H1 (cell line): ENCODE measurements around the gene OR4K15. TPM values are rescaled to one million over a fixed set of nuclear protein-coding genes. Genes with fewer than 3 reads are reported as not detected.

Experiments used
- CTCF ChIA-PET: fragments of 300-600 bp; sonication (Branson Sonifier 250); formaldehyde crosslinking; loops from one replicate; lab custom pipeline; 2021; ENCODE audit not compliant: partially characterized antibody; lab: Charles Lee
- POLR2A ChIA-PET: fragments of 300-600 bp; sonication (Branson Sonifier 250); formaldehyde crosslinking; loops from one replicate; lab custom pipeline; 2021; ENCODE audit warnings: inconsistent platforms; ENCODE audit not compliant: partially characterized antibody; lab: Charles Lee
- DNase-seq, 2 experiments: peaks; one replicate each; pipeline versions ENCODE4 v3.0.0 to v3.0.0-alpha.2; 2010 to 2022; ENCODE audit warnings: low spot score in 2 of 2, low read depth in 1 of 2, mixed read lengths in 1 of 2
- FAIRE-seq: peaks from 2 replicates; lab custom pipeline; 2011; peaks lifted over from hg19 to GRCh38; lab: Jason Lieb, UNC
- H2AFZ ChIP-seq: 2 replicates; pipeline ENCODE4 v1.8.1; 2012; ENCODE audit warnings: low read length, inconsistent platforms
- H2AK5ac ChIP-seq: 2 replicates; pipeline ENCODE4 v1.6.1; 2013; ENCODE audit warnings: low read depth, low read length
- H2BK120ac ChIP-seq: replicated peaks from 2 replicates; pipeline ENCODE3; 2013; ENCODE audit warnings: low read depth, low read length, inconsistent platforms
- H2BK12ac ChIP-seq: 2 replicates; pipeline ENCODE4 v1.6.1; 2013; ENCODE audit warnings: low read depth, low read length
- H2BK15ac ChIP-seq: 2 replicates; pipeline ENCODE4 v1.6.1; 2013; ENCODE audit warnings: low read length
- H2BK20ac ChIP-seq: 2 replicates; pipeline ENCODE4 v1.6.1; 2013; ENCODE audit warnings: low read length
- H2BK5ac ChIP-seq: 2 replicates; pipeline ENCODE4 v1.6.1; 2013; ENCODE audit warnings: low read depth, low read length
- H3K14ac ChIP-seq: 2 replicates; pipeline ENCODE4 v1.6.1; 2013; ENCODE audit warnings: inconsistent platforms; ENCODE audit not compliant: insufficient read length
- H3K18ac ChIP-seq: 2 replicates; pipeline ENCODE4 v1.6.1; 2013; ENCODE audit warnings: low read length; ENCODE audit errors: extremely low read depth
- H3K23ac ChIP-seq: 2 replicates; pipeline ENCODE4 v1.6.1; 2013; ENCODE audit warnings: inconsistent platforms; ENCODE audit not compliant: insufficient read length
- H3K23me2 ChIP-seq: 2 replicates; pipeline ENCODE4 v1.6.1; 2013; ENCODE audit warnings: low read depth, low read length
- H3K27ac ChIP-seq: 2 replicates; pipeline ENCODE4 v1.6.1; 2011; ENCODE audit warnings: low read depth, low read length, inconsistent platforms
- H3K27me3 ChIP-seq, 4 experiments: replicated peaks in 1 of 4; 1 replicate in 1 of 4; 2 replicates in 3 of 4; pipeline versions ENCODE4 v1.6.1 to v1.8.1; 2011 to 2013; ENCODE audit warnings: low read length in 3 of 4, mild to moderate bottlenecking in 3 of 4, inconsistent platforms in 2 of 4, mixed read lengths in 2 of 4, moderate library complexity in 1 of 4; ENCODE audit not compliant: control insufficient read depth in 3 of 4, insufficient read depth in 3 of 4; ENCODE audit errors: extremely low read depth in 1 of 4
- H3K36me3 ChIP-seq, 4 experiments: 2 replicates each; pipeline versions ENCODE4 v1.6.1 to v1.8.1; 2011 to 2013; ENCODE audit warnings: mild to moderate bottlenecking in 4 of 4, low read length in 3 of 4, moderate library complexity in 2 of 4, control low read depth in 1 of 4, inconsistent platforms in 1 of 4; ENCODE audit not compliant: insufficient read depth in 4 of 4, control insufficient read depth in 2 of 4
- H3K4ac ChIP-seq: replicated peaks from 2 replicates; pipeline ENCODE3; 2013; ENCODE audit warnings: low read length, low read depth, mixed read lengths, inconsistent platforms; ENCODE audit not compliant: insufficient read length
- H3K4me1 ChIP-seq, 4 experiments: replicated peaks in 1 of 4; 1 replicate in 1 of 4; 2 replicates in 3 of 4; pipeline versions ENCODE4 v1.6.1 to v1.8.1; 2011 to 2013; ENCODE audit warnings: low read length in 3 of 4, inconsistent platforms in 2 of 4, mixed read lengths in 1 of 4; ENCODE audit not compliant: insufficient read depth in 4 of 4, control insufficient read depth in 3 of 4
- H3K4me2 ChIP-seq, 2 experiments: 2 replicates each; pipeline versions ENCODE4 v1.6.1 to v1.8.1; 2011 to 2013; ENCODE audit warnings: low read depth in 2 of 2, low read length in 2 of 2, control low read depth in 1 of 2, inconsistent platforms in 1 of 2, mild to moderate bottlenecking in 1 of 2; ENCODE audit not compliant: insufficient read depth in 1 of 2
- H3K4me3 ChIP-seq, 4 experiments: fragments of 200-600, 300-600 bp in 1 of 4; sonication (generic), shearing (Covaris generic), sonication (Bioruptor Twin) in 1 of 4; 2 replicates each; pipeline versions ENCODE4 v1.5.1 to v1.8.1; 2011 to 2016; ENCODE audit warnings: low read length in 4 of 4, low read depth in 3 of 4, control low read depth in 2 of 4, inconsistent platforms in 2 of 4, mild to moderate bottlenecking in 2 of 4, mixed read lengths in 1 of 4, moderate library complexity in 1 of 4; ENCODE audit not compliant: insufficient read depth in 2 of 4; ENCODE audit errors: extremely low read depth in 1 of 4
- H3K56ac ChIP-seq: replicated peaks from 2 replicates; pipeline ENCODE3; 2013; ENCODE audit warnings: low read depth, mild to moderate bottlenecking, mixed read lengths, low read length, inconsistent platforms; ENCODE audit not compliant: insufficient read length
- H3K79me1 ChIP-seq: 2 replicates; pipeline ENCODE4 v1.6.1; 2013; ENCODE audit warnings: low read depth, low read length, control low read depth
- H3K79me2 ChIP-seq, 2 experiments: 2 replicates each; pipeline versions ENCODE4 v1.6.1 to v1.8.1; 2012 to 2013; ENCODE audit warnings: low read length in 2 of 2, mild to moderate bottlenecking in 2 of 2, inconsistent platforms in 1 of 2; ENCODE audit not compliant: insufficient read depth in 2 of 2, control insufficient read depth in 1 of 2
- H3K9ac ChIP-seq, 4 experiments: replicated peaks in 1 of 4; 1 replicate in 1 of 4; 2 replicates in 3 of 4; pipeline versions ENCODE4 v1.6.1 to v1.8.1; 2011 to 2013; ENCODE audit warnings: low read depth in 3 of 4, low read length in 3 of 4, control low read depth in 2 of 4, mild to moderate bottlenecking in 2 of 4, moderate library complexity in 2 of 4, inconsistent platforms in 1 of 4; ENCODE audit errors: extremely low read depth in 1 of 4
- H3K9me3 ChIP-seq, 2 experiments: 2 replicates each; pipeline versions ENCODE4 v1.6.1 to v1.8.1; 2012 to 2013; ENCODE audit warnings: mild to moderate bottlenecking in 2 of 2, moderate library complexity in 2 of 2, control low read depth in 1 of 2, inconsistent platforms in 1 of 2, low read depth in 1 of 2, low read length in 1 of 2, mixed read lengths in 1 of 2; ENCODE audit not compliant: insufficient read depth in 2 of 2
- H4K20me1 ChIP-seq, 2 experiments: replicated peaks in 1 of 2; 2 replicates each; pipeline versions ENCODE3 to v1.8.1; 2011 to 2013; ENCODE audit warnings: inconsistent platforms in 2 of 2, low read length in 2 of 2, mild to moderate bottlenecking in 1 of 2; ENCODE audit not compliant: insufficient read depth in 2 of 2, control insufficient read depth in 1 of 2
- H4K5ac ChIP-seq: 2 replicates; pipeline ENCODE4 v1.6.1; 2013; ENCODE audit warnings: low read length, low read depth, mixed read lengths, inconsistent platforms; ENCODE audit not compliant: insufficient read length
- H4K8ac ChIP-seq: 2 replicates; pipeline ENCODE4 v1.8.0; 2013; ENCODE audit warnings: mild to moderate bottlenecking, moderate library complexity, low read length, inconsistent platforms; ENCODE audit not compliant: insufficient read depth; ENCODE audit errors: extremely low read depth
- H4K91ac ChIP-seq: replicated peaks from 2 replicates; pipeline ENCODE3; 2013; ENCODE audit warnings: low read length, mixed read lengths, inconsistent platforms; ENCODE audit not compliant: insufficient read length
- FOSL1 ChIP-seq: IDR thresholded peaks from 2 replicates; pipeline ENCODE4 v1.6.1; 2011; ENCODE audit warnings: mild to moderate bottlenecking, low read depth, low read length, moderate library complexity; ENCODE audit not compliant: insufficient read depth
- polyA plus RNA-seq, 7 experiments: library from polyadenylated mRNA; depleted of rRNA in 3 of 7; stranded (reverse) in 5 of 7; unstranded in 2 of 7; fragments of >200 nt in 5 of 7; fragments of 200-250 nt in 2 of 7; gene quantifications; 1 replicate in 5 of 7; 2 replicates in 1 of 7; 4 replicates in 1 of 7; pipeline versions ENCODE4 v1.2.1 to v1.2.3, GENCODE V29; 2011 to 2013; ENCODE audit warnings: missing spikeins in 2 of 7, mixed read lengths in 2 of 7
- total RNA-seq: library from RNA; stranded (reverse); fragmentation: NEBNext Ultra II Directional; extraction: Animal tissue kit (Norgen Biotek cat#: 25700); gene quantifications from 2 replicates; pipeline ENCODE4 v1.2.1, GENCODE V29; 2021

OR4K15 gene
- total and polyA plus RNA-seq, 2 of the 8 experiments (the other 6 are each of a cell fraction or from before 2014, with no cell fraction given): not detected

DNA sequence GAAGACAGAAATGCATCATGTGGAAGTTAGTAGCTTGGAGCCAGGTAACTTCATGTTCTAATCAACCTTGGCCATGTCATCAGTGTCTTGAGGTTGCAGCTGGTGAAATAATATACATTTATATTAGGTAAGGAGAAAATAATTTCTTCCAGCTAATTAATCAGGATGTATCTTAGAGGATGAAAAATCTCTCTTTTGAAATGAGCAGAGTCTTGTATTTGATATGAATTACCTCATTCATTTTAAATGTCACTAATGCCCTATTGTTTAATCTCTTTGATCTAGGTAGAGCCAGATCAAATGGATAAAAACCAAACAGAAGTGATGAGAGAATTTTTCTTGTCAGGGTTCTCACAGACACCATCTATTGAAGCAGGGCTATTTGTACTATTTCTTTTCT, 26.5 kb downstream of the OR4K15 start, which contains the start of gene OR4Q2:
OR4Q2 (plus strand) TSS at position 301 of the 400 bp plus-strand sequence.
- no peak within 1 kb of the TSS for H2BK120ac ChIP-seq
- H3K4me1 ChIP-seq: no peaks in the 10 kb centered on the region
- no peaks in the 10 kb centered on the region for H3K79me2 ChIP-seq
- H3K56ac ChIP-seq: no peak within 1 kb of the TSS
- no peak within 1 kb of the TSS for H4K5ac ChIP-seq
- FAIRE-seq: no peak
- no peak within 1 kb of the TSS for H4K8ac ChIP-seq
- no peak within 1 kb of the TSS for H2BK5ac ChIP-seq
- no peak within 1 kb of the TSS for H3K9ac ChIP-seq
- H2AK5ac ChIP-seq: no peak within 1 kb of the TSS
- H2AFZ ChIP-seq: no peak within 1 kb of the TSS
- H3K27me3 ChIP-seq: no peaks in the 10 kb centered on the region
- ChIA-PET POLR2A (no interaction called here), CTCF (no interaction called here)
- no peak for TF ChIP-seq FOSL1
- no peaks in the 10 kb centered on the region for H3K79me1 ChIP-seq
- no peak within 1 kb of the TSS for H3K4ac ChIP-seq
- no peaks in the 10 kb centered on the region for H4K20me1 ChIP-seq
- H4K91ac ChIP-seq: no peak within 1 kb of the TSS
- H3K23me2 ChIP-seq: no peaks in the 10 kb centered on the region
- no peaks in the 10 kb centered on the region; a peak in 1 of 8 replicates for H3K36me3 ChIP-seq
- DNase-seq: no peak
- H2BK12ac ChIP-seq: no peak within 1 kb of the TSS
- no peak within 1 kb of the TSS for H3K18ac ChIP-seq
- no peak within 1 kb of the TSS for H3K27ac ChIP-seq
- H3K4me3 ChIP-seq: no peak within 1 kb of the TSS
- peaks cover 24 to 35% of the 10 kb centered on the region in 2 experiments for H3K9me3 ChIP-seq
- no peak within 1 kb of the TSS for H3K4me2 ChIP-seq
- no peak within 1 kb of the TSS for H3K23ac ChIP-seq
- no peak within 1 kb of the TSS for H2BK15ac ChIP-seq
- H2BK20ac ChIP-seq: no peak within 1 kb of the TSS
- no peak within 1 kb of the TSS for H3K14ac ChIP-seq
